ENCODE data around the gene LRRC59.

The LRRC59 gene

DNA sequence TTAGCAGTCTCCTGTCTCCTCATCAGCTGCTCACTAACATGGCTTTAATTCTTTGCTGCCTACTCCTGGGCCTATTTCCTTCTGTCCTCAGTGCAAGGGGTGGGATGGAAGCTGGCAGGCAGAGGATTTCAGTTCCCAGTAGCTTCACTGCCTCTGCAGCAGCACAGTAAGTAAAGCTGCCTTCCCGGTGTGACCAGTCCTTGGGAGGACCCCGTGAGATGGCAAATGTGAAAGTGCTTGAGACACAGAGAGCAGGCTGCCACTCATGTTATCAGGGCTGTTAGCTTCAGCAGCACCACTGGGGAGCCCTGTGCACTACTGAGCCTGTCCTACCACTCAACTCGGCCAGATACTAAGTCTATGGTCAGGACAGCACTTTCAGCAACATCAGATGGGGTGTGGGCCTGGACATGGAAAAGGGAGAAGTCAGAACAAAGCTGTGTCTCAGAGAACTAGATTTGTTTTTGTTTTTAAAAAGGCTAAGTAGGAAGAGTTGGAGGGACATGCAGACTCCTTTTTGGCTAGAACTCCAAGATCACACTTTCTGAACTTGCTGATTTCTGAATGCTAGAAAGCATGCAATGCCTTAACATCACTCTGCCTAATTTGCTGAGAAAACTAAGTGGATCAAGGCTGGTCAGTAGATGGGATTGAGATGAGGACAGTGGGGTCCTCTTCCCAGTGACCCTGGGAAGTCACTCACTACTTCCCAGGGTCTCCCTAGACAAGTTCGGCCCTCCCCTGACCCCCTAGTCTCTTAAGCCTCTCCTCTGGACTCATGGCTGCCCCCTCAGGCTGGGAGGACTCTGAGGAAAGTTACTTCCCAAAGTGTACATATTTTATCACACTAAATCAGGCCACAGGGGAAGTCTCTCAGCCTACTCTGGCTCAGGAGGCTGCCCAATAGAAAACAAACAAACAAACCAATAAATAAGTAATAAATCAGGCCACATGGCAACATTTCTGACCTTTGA lies 29.8 kb upstream of the LRRC59 start:
- DNase-seq (ENCODE audit: low spot score), result peak; percentile 73
- peak; percentile 15 for TF ChIP-seq CTCF (IDR thresholded peaks at IDR 0.05; ENCODE audit: extremely low read depth, missing control alignments)

- DNase-seq (ENCODE audit: low spot score), result peak; percentile 32
These were observed 29.1 kb upstream of the LRRC59 start for GRCh38 chr17:50426472-50426782.

DNA sequence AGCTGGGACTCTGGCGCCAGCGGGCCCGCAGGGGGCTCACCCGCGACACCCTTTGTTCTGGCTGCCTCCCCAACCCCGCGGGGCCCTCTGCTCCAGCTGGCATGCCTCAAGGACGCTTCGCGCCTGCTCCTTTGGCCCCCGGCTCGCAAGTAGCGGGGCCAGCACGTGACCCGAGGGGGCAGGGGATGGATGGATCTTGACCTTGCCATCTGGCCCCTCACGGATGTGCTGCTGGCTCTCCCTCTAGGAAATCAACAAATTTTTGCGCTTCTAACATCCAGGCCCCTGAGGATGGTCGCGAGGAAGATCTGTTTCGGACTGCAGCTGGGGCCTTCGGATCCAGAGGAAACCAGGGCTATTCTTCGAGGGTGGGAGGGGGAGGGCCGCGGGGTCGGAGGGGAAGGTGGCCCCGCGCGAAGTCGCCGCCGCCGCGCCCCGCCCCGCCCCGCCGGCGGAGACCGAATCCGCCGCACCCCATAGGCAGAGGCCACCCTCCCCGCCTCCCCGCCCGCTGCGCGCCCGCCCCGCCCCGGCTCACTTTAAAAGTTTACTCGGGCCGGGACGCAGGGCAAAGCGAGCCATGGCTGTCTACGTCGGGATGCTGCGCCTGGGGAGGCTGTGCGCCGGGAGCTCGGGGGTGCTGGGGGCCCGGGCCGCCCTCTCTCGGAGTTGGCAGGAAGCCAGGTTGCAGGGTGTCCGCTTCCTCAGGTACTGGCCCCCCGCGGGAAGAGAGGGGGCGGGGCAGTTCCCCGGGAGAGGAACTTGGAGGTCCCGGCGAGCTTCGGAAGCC lies 28.6 kb upstream of the LRRC59 start, which contains the start of gene ACSF2:
Gene ACSF2, plus strand, starts transcription at position 537 of the 790 bp plus-strand sequence. Its CDS starts 44 bp downstream, at position 581.
- no peak for TF ChIP-seq CTCF (IDR thresholded peaks at IDR 0.05; ENCODE audit: extremely low read depth, missing control alignments)
- peak; percentile 91 for DNase-seq (ENCODE audit: low spot score)

More at GRCh38 chr17:50426472-50426782, 29.1 kb upstream of the LRRC59 start:
- TF ChIP-seq CTCF (IDR thresholded peaks at IDR 0.05; ENCODE audit: extremely low read depth, missing control alignments), result no peak

DNA sequence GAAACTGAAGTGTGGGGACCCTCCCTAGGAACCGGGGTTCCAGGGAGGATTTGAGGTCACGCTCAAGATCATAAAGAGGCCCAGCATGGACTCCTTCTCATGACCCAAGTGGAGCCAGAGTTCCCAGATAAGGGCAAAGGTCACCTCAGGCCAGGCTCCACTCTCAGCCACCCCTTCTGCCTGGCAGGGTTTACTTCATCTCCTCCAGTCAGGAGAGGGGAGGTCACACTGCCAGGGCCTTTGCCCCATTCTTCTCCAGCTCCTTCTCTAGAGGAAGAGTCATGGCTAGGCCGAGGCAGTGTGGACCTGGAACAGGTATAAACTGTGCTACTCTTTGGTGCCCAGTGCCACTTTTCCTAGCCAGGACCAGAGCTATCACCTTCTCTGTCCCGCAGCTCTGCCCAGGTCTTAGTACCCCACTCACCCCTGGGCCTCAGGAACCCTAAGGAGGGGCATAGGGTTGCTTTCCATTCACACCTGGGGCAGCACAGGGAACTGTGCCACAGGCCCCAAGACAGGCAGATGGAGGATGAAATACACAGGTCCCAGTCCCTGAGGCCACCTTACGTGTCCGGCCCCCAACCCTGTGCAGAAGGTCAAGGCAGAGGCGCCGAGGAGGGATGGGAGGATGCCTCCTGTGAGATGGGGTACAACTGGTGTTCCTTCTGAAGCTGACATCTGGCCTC lies 27.8 kb upstream of the LRRC59 start:
- no peak for TF ChIP-seq CTCF (IDR thresholded peaks at IDR 0.05; ENCODE audit: extremely low read depth, missing control alignments)
- DNase-seq (ENCODE audit: low spot score), result no peak

GRCh38 chr17:50424246-50424995 lies 27.1 kb upstream of the LRRC59 start:
- TF ChIP-seq CTCF (IDR thresholded peaks at IDR 0.05; ENCODE audit: extremely low read depth, missing control alignments), result no peak
- no peak for DNase-seq (ENCODE audit: low spot score)

DNA sequence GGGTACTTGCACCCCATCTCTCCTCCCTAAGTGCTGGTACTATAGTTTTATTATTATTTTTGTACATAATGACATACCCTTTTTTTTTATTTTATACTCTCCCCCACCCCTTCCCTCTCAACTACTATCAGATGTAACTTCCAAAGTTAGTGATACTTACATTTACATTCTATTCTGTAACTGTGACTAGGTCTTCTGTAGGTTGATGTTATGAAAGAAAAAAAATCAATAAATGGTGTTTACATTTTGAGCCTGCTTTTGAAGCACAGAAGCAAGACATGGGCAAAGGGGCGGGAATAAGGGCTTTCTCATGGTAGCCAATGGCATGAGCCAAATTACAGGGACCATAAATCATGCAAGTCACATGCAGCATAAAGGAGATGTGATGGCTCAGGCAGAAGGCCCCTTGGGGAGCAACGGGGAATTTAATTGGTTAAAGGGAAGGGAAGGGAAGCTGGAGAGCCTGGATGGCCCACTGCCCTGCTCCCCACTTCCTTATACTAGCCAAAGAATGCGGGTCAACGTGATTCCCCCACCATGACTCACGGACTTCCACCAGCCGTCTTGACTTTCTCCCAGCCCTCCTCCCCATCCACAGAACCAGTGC lies 26.3 kb upstream of the LRRC59 start:
- DNase-seq (ENCODE audit: low spot score), result no peak
- no peak for TF ChIP-seq CTCF (IDR thresholded peaks at IDR 0.05; ENCODE audit: extremely low read depth, missing control alignments)
